KOPT-K1 (cell line): ENCODE results near the gene SBNO2.
"Not testable (repeated sequence)": the region's sequence is repeated elsewhere in the genome, so short reads cannot be mapped to it uniquely, and the experiment has no call there.

ENCODE experiments used
- H3K27ac ChIP-seq: fragments of 200-600 bp; sonication (generic); 2 replicates; pipeline ENCODE4 v1.5.1; 2016; ENCODE audit warnings: antibody characterized with exemption, mild to moderate bottlenecking, low read depth, low read length; ENCODE audit not compliant: poor library complexity, severe bottlenecking
- H3K36me3 ChIP-seq: fragments of 200-600 bp; sonication (generic); 2 replicates; pipeline ENCODE4 v1.5.1; 2017; ENCODE audit warnings: antibody characterized with exemption, mild to moderate bottlenecking, low read length, moderate library complexity; ENCODE audit not compliant: insufficient read depth
- H3K9me3 ChIP-seq: fragments of 200-600 bp; sonication (generic); 2 replicates; pipeline ENCODE4 v1.5.1; 2017; ENCODE audit warnings: antibody characterized with exemption, low read length, mild to moderate bottlenecking; ENCODE audit not compliant: insufficient read depth, poor library complexity, severe bottlenecking

Gene SBNO2

GRCh38 chr19:1115646-1116420 is 58.2 kb downstream of the SBNO2 start:
- Histone ChIP-seq H3K9me3 (no peaks in the 10 kb centered on the region), H3K36me3 (peaks cover 65% of the 10 kb centered on the region), H3K27ac (no peak overlapping the region)

DNA sequence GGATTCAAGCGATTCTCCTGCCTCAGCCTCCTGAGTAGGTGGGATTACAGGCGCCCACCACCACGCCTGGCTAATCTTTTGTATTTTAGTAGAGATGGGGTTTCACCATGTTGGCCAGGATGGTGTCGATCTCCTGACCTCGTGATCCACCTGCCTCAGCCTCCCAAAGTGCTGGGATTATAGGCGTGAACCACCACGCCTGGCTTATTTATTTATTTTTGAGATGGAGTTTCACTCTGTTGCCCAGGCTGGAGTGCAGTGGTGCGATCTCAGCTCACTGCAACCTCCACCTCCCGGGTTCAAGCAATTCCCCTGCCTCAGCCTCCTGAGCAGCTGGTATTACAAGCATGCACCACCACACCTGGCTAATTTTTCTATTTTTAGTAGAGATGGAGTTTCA is 59.3 kb downstream of the SBNO2 start:
- not testable (repeated sequence) for H3K27ac ChIP-seq, H3K9me3 ChIP-seq
- peaks cover 59% of the 10 kb centered on the region for H3K36me3 ChIP-seq

- Histone ChIP-seq H3K27ac (no peak overlapping the region), H3K36me3 (peaks cover 54% of the 10 kb centered on the region), H3K9me3 (no peaks in the 10 kb centered on the region)
Observed at GRCh38 chr19:1113986-1114483, 60.0 kb downstream of the SBNO2 start.

DNA sequence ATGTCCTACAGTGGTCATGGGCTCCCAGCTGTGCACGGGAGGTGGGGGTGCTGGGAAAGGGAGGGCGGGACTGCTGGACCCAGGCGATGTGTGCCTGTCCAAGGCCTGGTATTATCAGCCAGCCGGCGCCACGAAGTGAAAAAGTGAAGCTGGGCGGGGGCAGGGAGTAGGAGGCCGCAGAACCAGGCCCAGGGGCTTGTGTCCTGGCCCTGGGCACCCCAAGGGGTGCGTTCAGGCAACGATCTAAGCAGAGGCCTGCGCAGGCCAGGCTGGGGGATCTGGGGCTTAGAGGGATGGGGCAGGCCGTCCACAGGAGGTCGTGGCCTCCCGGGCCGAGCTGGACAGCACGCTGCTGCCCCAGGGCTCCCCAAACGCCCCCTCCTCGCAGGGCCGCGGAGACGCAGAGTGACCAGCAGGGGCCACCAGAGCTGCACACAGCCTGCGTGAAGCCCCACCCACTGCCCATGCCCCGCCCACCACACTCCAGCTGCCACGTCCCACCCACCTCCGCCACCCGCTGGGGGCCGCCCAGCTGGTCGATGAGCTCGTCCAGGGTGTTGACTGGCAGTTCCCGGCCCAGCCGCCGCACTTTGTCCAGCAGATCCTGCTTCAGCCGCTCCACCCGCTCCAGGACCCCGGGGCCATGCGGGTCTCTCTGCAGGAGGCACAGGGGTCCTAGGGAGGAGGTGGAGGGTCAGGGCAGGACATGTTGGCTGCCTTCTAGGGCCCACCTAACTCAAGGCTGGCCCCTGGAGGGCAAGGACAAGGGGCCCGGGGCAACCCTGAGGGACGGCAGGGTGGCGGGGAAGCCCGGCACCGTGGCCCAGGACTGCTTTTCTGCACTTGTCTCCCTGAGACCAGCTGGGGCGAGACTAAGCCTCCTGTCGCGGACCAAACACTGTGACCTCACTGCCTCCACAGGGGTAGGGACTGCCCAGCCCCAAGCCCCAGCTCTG is 60.8 kb downstream of the SBNO2 start:
- Histone ChIP-seq H3K27ac (no peak overlapping the region), H3K9me3 (no peaks in the 10 kb centered on the region), H3K36me3 (peaks cover 53% of the 10 kb centered on the region)

GRCh38 chr19:1112268-1113029 is 61.6 kb downstream of the SBNO2 start:
- Histone ChIP-seq H3K27ac (no peak overlapping the region), H3K9me3 (no peaks in the 10 kb centered on the region), H3K36me3 (peaks cover 49% of the 10 kb centered on the region)

DNA sequence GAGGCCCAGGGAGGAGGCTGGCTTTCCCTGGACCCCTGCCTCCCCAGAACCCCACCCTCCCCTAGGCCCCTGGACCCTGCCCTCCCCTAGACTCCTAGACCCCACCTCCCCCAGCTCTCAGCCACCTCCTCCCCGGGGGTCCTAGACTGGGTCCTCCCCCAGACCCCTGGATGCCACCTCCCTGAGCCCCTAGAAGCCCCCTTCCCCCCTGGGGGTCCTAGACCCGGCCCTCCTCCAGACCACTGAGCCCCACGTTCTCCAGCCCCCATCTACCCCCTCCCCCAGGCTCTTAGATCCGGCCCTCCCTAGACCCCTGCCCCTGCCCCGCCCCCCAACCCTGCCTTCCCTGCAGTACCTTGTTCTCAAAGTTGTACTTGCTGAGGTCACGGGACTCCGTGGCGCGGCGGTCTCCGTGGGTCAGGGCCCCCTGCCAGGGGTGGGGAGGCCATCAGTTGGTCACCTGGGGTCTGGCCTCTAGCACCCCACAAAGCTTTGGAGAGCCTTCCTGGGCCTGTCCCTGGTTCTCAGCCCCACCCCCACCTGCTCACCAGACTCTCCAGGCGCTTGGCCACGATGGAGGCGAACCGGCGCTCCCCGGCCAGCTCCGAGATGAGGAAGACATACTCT is 62.3 kb downstream of the SBNO2 start:
- Histone ChIP-seq H3K27ac (no peak overlapping the region), H3K9me3 (no peaks in the 10 kb centered on the region), H3K36me3 (peaks cover 49% of the 10 kb centered on the region)

GRCh38 chr19:1110809-1111640 is 63.0 kb downstream of the SBNO2 start:
- no peak overlapping the region for H3K27ac ChIP-seq
- no peaks in the 10 kb centered on the region for H3K9me3 ChIP-seq
- peaks cover 52% of the 10 kb centered on the region for H3K36me3 ChIP-seq

GRCh38 chr19:1109697-1110671 is 64.1 kb downstream of the SBNO2 start:
- Histone ChIP-seq H3K9me3 (no peaks in the 10 kb centered on the region), H3K36me3 (peaks cover 58% of the 10 kb centered on the region), H3K27ac (no peak overlapping the region)

GRCh38 chr19:1109032-1109551 is 65.0 kb downstream of the SBNO2 start:
- H3K9me3 ChIP-seq = no peaks in the 10 kb centered on the region
- H3K36me3 ChIP-seq = peaks cover 55% of the 10 kb centered on the region
- H3K27ac ChIP-seq = no peak overlapping the region

GRCh38 chr19:1108291-1109031 is 65.6 kb downstream of the SBNO2 start:
- Histone ChIP-seq H3K27ac (no peak overlapping the region), H3K36me3 (peaks cover 49% of the 10 kb centered on the region), H3K9me3 (no peaks in the 10 kb centered on the region)

DNA sequence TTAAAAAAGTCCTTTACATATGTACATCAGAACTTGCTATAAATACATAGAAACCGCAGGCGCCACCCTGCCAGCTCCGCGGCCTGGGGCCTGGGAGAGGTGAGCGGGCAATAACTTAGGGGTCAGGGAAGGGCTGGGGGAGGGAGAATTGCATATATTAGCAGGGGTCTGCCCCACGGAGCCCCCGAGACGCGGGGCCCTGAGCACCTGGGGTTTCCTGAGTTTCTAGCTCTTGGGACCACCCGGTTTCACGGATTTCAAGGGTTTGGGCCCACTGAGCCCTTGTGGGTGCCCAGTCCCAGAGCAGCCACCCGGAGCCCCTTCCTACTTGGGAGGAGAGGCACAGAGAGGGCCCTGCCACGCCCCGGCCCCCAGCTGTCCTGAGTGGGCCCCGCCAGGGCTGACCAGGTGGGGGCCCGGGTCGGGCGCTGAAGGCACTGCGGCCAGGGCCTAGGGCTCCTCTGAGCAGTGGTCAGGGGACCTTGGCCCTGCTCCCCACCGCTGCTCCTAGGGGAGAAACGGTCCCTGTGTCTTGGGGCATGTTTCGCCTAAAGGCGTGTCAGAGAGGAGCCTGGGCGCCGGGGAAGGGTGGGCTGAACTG is 66.3 kb downstream of the SBNO2 start:
- Histone ChIP-seq H3K27ac (no peak overlapping the region), H3K36me3 (peaks cover 47% of the 10 kb centered on the region), H3K9me3 (no peaks in the 10 kb centered on the region)
